HEK293 (cell line): ENCODE data around the gene ANAPC10.
A peak's percentile ranks its signal among the peaks of the same experiment; 100 is the strongest.

Experiments used
- CTCF ChIA-PET: fragments of 350-600 bp; formaldehyde crosslinking; extraction: SDS; loops from one replicate; lab custom pipeline; 2021; ENCODE audit warnings: antibody characterized with exemption; lab: Yijun Ruan, JAX
- POLR2A ChIA-PET: fragments of 300-600 bp; formaldehyde crosslinking; extraction: SDS; loops from one replicate; lab custom pipeline; 2020; ENCODE audit warnings: antibody characterized with exemption, inconsistent platforms; lab: Yijun Ruan, JAX
- H3K27ac ChIP-seq: fragments of 200-500 bp; sonication (Bioruptor generic); 2 replicates; pipeline ENCODE4 v1.5.1; 2014; ENCODE audit warnings: low read depth, low read length, control low read depth, inconsistent platforms; ENCODE audit errors: extremely low read depth
- H3K36me3 ChIP-seq, 2 experiments: fragments of 200-500 bp in 1 of 2; sonication (Bioruptor generic) in 1 of 2; 1 replicate in 1 of 2; 2 replicates in 1 of 2; pipeline ENCODE4 v1.5.1; 2014 to 2017; ENCODE audit warnings: inconsistent platforms in 2 of 2, low read length in 2 of 2; ENCODE audit not compliant: control insufficient read depth in 2 of 2, insufficient read depth in 1 of 2
- H3K4me1 ChIP-seq: fragments of 200-500 bp; sonication (Bioruptor generic); 2 replicates; pipeline ENCODE4 v1.5.1; 2014; ENCODE audit warnings: mild to moderate bottlenecking, low read length, inconsistent platforms; ENCODE audit not compliant: control insufficient read depth, insufficient read depth
- H3K4me3 ChIP-seq: 2 replicates; pipeline ENCODE4 v1.5.1; 2011; ENCODE audit warnings: low read depth, mild to moderate bottlenecking, control low read depth, low read length, moderate library complexity
- H3K9me3 ChIP-seq: fragments of 200-500 bp; sonication (Bioruptor generic); 2 replicates; pipeline ENCODE4 v1.5.1; 2014; ENCODE audit warnings: low read depth, low read length, inconsistent platforms; ENCODE audit not compliant: control insufficient read depth, insufficient read depth
- HOXD13 ChIP-seq: sonication (generic); formaldehyde crosslinking; IDR thresholded peaks from 2 replicates; pipeline ENCODE4 v1.8.0; 2022; ENCODE audit warnings: missing genetic modification reagents, borderline replicate concordance
- KLF1 ChIP-seq: fragments of 450-650 bp; formaldehyde crosslinking; IDR thresholded peaks from 2 replicates; pipeline ENCODE4 v1.5.1; 2016; ENCODE audit warnings: missing biosample characterization, missing genetic modification characterization
- PATZ1 ChIP-seq: fragments of 450-650 bp; formaldehyde crosslinking; IDR thresholded peaks from 2 replicates; pipeline ENCODE4 v1.5.1; 2016; ENCODE audit warnings: missing biosample characterization, missing genetic modification characterization
- ZBTB10 ChIP-seq: fragments of 450-650 bp; formaldehyde crosslinking; IDR thresholded peaks from 2 replicates; pipeline ENCODE4 v1.5.1; 2016; ENCODE audit warnings: missing biosample characterization, missing genetic modification characterization
- ZBTB17 ChIP-seq: fragments of 450-650 bp; formaldehyde crosslinking; IDR thresholded peaks from 2 replicates; pipeline ENCODE4 v1.5.1; 2016; ENCODE audit warnings: missing biosample characterization, missing genetic modification characterization
- ZBTB20 ChIP-seq: fragments of 450-650 bp; formaldehyde crosslinking; IDR thresholded peaks from 2 replicates; pipeline ENCODE4 v1.5.1; 2016; ENCODE audit warnings: missing biosample characterization, missing genetic modification characterization
- ZBTB7A ChIP-seq: fragments of 450-650 bp; formaldehyde crosslinking; IDR thresholded peaks from 2 replicates; pipeline ENCODE4 v1.5.1; 2016; ENCODE audit warnings: low read depth, missing biosample characterization, missing genetic modification characterization
- ZBTB8A ChIP-seq: fragments of 450-650 bp; formaldehyde crosslinking; IDR thresholded peaks from 2 replicates; pipeline ENCODE4 v1.5.1; 2016; ENCODE audit warnings: missing biosample characterization, missing genetic modification characterization
- ZFP37 ChIP-seq: fragments of 450-650 bp; formaldehyde crosslinking; IDR thresholded peaks from 2 replicates; pipeline ENCODE4 v1.5.1; 2016; ENCODE audit warnings: missing biosample characterization, missing genetic modification characterization
- ZIC2 ChIP-seq: fragments of 450-650 bp; formaldehyde crosslinking; IDR thresholded peaks from 2 replicates; pipeline ENCODE4 v1.5.1; 2016; ENCODE audit warnings: missing biosample characterization, missing genetic modification characterization
- ZNF132 ChIP-seq: fragments of 450-650 bp; formaldehyde crosslinking; IDR thresholded peaks from 2 replicates; pipeline ENCODE4 v1.5.1; 2017; ENCODE audit warnings: missing biosample characterization, missing genetic modification characterization, borderline replicate concordance
- ZNF2 ChIP-seq: fragments of 450-650 bp; formaldehyde crosslinking; IDR thresholded peaks from 2 replicates; pipeline ENCODE4 v1.5.1; 2016; ENCODE audit warnings: missing biosample characterization, missing genetic modification characterization
- ZNF223 ChIP-seq: fragments of 450-650 bp; formaldehyde crosslinking; IDR thresholded peaks from 2 replicates; pipeline ENCODE4 v1.5.1; 2016; ENCODE audit warnings: missing biosample characterization, missing genetic modification characterization
- ZNF274 ChIP-seq, 2 experiments: fragments of 200-500 bp in 1 of 2; fragments of 450-650 bp in 1 of 2; sonication (Bioruptor generic) in 1 of 2; formaldehyde crosslinking in 1 of 2; IDR thresholded peaks; 2 replicates each; pipeline versions ENCODE4 v1.5.1 to v1.6.1; 2014 to 2016; ENCODE audit warnings: borderline replicate concordance in 1 of 2, inconsistent platforms in 1 of 2, low read length in 1 of 2, missing biosample characterization in 1 of 2, missing genetic modification characterization in 1 of 2
- ZNF280C ChIP-seq: fragments of 450-650 bp; formaldehyde crosslinking; IDR thresholded peaks from 2 replicates; pipeline ENCODE4 v1.5.1; 2016; ENCODE audit warnings: missing biosample characterization, missing genetic modification characterization
- ZNF350 ChIP-seq: fragments of 450-650 bp; formaldehyde crosslinking; IDR thresholded peaks from 2 replicates; pipeline ENCODE4 v1.5.0; 2017; ENCODE audit warnings: missing biosample characterization, mild to moderate bottlenecking, missing genetic modification characterization
- ZNF529 ChIP-seq: fragments of 450-650 bp; formaldehyde crosslinking; IDR thresholded peaks from 2 replicates; pipeline ENCODE4 v1.5.1; 2017; ENCODE audit warnings: missing genetic modification characterization, missing biosample characterization; ENCODE audit not compliant: insufficient replicate concordance
- ZNF555 ChIP-seq: fragments of 450-650 bp; formaldehyde crosslinking; conservative IDR thresholded peaks from 2 replicates; pipeline ENCODE4 v1.5.1; 2017; ENCODE audit warnings: missing biosample characterization, mild to moderate bottlenecking, missing genetic modification characterization, inconsistent platforms
- ZNF791 ChIP-seq: fragments of 450-650 bp; formaldehyde crosslinking; IDR thresholded peaks from 2 replicates; pipeline ENCODE4 v1.5.1; 2016; ENCODE audit warnings: missing biosample characterization, missing genetic modification characterization
- ZSCAN30 ChIP-seq: fragments of 450-650 bp; IDR thresholded peaks from 2 replicates; pipeline ENCODE4 v1.5.1; 2018; ENCODE audit warnings: missing biosample characterization, mild to moderate bottlenecking, missing genetic modification characterization, moderate library complexity
- TF ChIP-seq, protein P1 (sequence below): fragments of 450-650 bp; formaldehyde crosslinking; IDR thresholded peaks from 2 replicates; pipeline ENCODE4 v1.5.1; 2016; ENCODE audit warnings: missing biosample characterization, missing genetic modification characterization
- TF ChIP-seq, protein P2 (sequence below): fragments of 450-650 bp; formaldehyde crosslinking; IDR thresholded peaks from 2 replicates; pipeline ENCODE4 v1.5.1; 2016; ENCODE audit warnings: missing biosample characterization, missing genetic modification characterization
- TF ChIP-seq, protein P3 (sequence below): fragments of 450-650 bp; IDR thresholded peaks from 2 replicates; pipeline ENCODE4 v1.5.1; 2018; ENCODE audit warnings: missing biosample characterization, mild to moderate bottlenecking, missing genetic modification characterization

The ANAPC10 gene

GRCh38 chr4:145069361-145069760, 28.6 kb downstream of the ANAPC10 start:
- no peak overlapping the region for H3K27ac ChIP-seq
- no peak overlapping the region for H3K4me3 ChIP-seq
- TF ChIP-seq, protein P1, sequence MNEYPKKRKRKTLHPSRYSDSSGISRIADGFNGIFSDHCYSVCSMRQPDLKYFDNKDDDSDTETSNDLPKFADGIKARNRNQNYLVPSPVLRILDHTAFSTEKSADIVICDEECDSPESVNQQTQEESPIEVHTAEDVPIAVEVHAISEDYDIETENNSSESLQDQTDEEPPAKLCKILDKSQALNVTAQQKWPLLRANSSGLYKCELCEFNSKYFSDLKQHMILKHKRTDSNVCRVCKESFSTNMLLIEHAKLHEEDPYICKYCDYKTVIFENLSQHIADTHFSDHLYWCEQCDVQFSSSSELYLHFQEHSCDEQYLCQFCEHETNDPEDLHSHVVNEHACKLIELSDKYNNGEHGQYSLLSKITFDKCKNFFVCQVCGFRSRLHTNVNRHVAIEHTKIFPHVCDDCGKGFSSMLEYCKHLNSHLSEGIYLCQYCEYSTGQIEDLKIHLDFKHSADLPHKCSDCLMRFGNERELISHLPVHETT (tag by site-specific recombination) = no peak
- TF ChIP-seq KLF1 (no peak), ZNF223 (tag by site-specific recombination) (no peak), ZIC2 (no peak), ZNF350 (tag by site-specific recombination) (no peak)
- TF ChIP-seq, protein P2, sequence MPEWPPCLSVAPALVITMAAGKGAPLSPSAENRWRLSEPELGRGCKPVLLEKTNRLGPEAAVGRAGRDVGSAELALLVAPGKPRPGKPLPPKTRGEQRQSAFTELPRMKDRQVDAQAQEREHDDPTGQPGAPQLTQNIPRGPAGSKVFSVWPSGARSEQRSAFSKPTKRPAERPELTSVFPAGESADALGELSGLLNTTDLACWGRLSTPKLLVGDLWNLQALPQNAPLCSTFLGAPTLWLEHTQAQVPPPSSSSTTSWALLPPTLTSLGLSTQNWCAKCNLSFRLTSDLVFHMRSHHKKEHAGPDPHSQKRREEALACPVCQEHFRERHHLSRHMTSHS (tag by site-specific recombination) = no peak
- H3K9me3 ChIP-seq = no peaks in the 10 kb centered on the region
- CTCF ChIA-PET = interaction anchor here (2.2 kb wide), 1 partner anchor 8 kb away, joined by 7 read pairs; no protein-coding TSS in a partner anchor
- no peaks in the 10 kb centered on the region for H3K36me3 ChIP-seq
- H3K4me1 ChIP-seq = peaks cover 13% of the 10 kb centered on the region; the same call in 1 of the 2 replicates
- POLR2A ChIA-PET = interaction anchor here (0.9 kb wide), 1 partner anchor 29 kb away, joined by 3 read pairs; the partner anchor contains the start of genes ABCE1 and ANAPC10

DNA sequence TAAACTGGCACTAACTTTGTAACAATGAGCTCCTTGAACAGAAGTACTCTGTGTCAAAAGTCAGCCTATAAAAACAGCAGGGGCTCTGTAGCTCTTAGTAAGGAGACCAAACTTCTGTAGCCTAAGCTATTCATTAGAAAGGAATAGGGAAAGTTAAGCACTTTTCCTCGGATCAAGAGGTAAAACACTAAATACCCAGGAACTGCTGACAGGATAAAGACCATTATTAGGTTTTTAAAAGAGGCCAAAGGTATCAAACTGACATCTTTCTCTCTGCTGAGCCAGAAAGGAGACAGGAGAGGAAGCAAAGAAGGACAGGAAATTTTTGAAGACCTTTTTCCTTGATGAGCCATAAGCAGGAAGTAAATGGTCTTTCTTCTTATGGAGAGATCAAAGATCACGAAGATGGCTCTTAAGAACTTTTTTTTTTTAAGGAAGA, 31.9 kb downstream of the ANAPC10 start:
- ChIA-PET POLR2A (interaction anchor here (0.7 kb wide), 1 partner anchor 32 kb away, joined by 4 read pairs; the partner anchor contains the start of genes ABCE1 and ANAPC10), CTCF (interaction anchor here (0.6 to 0.7 kb wide), 2 partner anchors 8 to 551 kb away, joined by 3 read pairs; no protein-coding TSS in a partner anchor)
- H3K27ac ChIP-seq = 0 out of 2 replicates have a peak overlapping the region, but pooled peaks have one; percentile 22
- TF ChIP-seq ZNF791 (tag by site-specific recombination) (no peak), ZBTB8A (no peak), ZBTB20 (tag by site-specific recombination) (no peak), ZBTB7A (no peak), ZNF280C (tag by site-specific recombination) (no peak), PATZ1 (tag by site-specific recombination) (no peak), ZNF529 (tag by site-specific recombination) (no peak), ZSCAN30 (tag by site-specific recombination) (0 out of 2 replicates have a peak, but pooled peaks have one; percentile 26), ZBTB17 (tag by site-specific recombination) (no peak), ZNF274 (IDR thresholded peaks at IDR 0.05; ENCODE audit: low read length) (no peak), ZNF274 (tag by site-specific recombination; IDR thresholded peaks at IDR 0.05; ENCODE audit: borderline replicate concordance) (no peak), ZNF132 (tag by site-specific recombination) (no peak), ZFP37 (no peak), ZNF555 (tag by site-specific recombination) (no peak), ZBTB10 (tag by site-specific recombination) (no peak), ZNF2 (no peak), HOXD13 (CRISPR knock-in tag) (peak; percentile 48; the same call in 1 of the 2 replicates)
- TF ChIP-seq, protein P3, sequence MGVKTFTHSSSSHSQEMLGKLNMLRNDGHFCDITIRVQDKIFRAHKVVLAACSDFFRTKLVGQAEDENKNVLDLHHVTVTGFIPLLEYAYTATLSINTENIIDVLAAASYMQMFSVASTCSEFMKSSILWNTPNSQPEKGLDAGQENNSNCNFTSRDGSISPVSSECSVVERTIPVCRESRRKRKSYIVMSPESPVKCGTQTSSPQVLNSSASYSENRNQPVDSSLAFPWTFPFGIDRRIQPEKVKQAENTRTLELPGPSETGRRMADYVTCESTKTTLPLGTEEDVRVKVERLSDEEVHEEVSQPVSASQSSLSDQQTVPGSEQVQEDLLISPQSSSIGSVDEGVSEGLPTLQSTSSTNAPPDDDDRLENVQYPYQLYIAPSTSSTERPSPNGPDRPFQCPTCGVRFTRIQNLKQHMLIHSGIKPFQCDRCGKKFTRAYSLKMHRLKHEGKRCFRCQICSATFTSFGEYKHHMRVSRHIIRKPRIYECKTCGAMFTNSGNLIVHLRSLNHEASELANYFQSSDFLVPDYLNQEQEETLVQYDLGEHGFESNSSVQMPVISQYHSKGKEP = no peak

More for the DNA sequence above, 31.9 kb downstream of the ANAPC10 start:
- peaks cover 13% of the 10 kb centered on the region; the same call in 1 of the 2 replicates for H3K4me1 ChIP-seq
- H3K9me3 ChIP-seq = no peaks in the 10 kb centered on the region
- peaks cover 0 to 8% of the 10 kb centered on the region in 2 experiments; a peak in 1 of 3 replicates for H3K36me3 ChIP-seq
- H3K4me3 ChIP-seq = no peak overlapping the region
